ENCODE measurements around the gene CCL28. TPM values are rescaled to one million over a fixed set of nuclear protein-coding genes. Genes with fewer than 3 reads are reported as not detected.
"Not testable (repeated sequence)": the region's sequence is repeated elsewhere in the genome, so short reads cannot be mapped to it uniquely, and the experiment has no call there.

The CCL28 gene
- total RNA-seq, 1 experiment from 2014 or later, result 1.4 TPM

DNA sequence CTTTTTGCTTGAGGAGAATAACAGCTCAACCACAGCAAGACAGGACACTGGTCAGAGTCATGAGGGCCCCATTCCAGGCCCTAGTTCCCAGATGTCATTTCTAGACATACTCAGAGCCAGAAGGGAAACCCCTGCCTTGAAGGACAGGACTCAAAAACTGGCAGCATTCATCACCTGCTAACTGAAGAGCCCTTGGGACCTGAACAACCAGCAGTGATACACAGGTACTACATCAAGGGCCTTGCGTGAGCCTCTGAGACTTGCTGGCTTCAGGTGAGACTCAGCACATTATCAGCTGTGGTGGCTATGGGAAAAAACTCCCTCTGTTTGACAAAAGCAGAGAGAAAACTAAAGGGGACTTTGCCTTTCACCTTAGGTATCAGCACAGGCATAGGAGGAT is 48.9 kb upstream of the CCL28 start (continued):
- TF ChIP-seq HMGA2 (CRISPR knock-in tag; IDR thresholded peaks at IDR 0.05), result no peak
- TF ChIP-seq AR (CRISPR knock-in tag; IDR thresholded peaks at IDR 0.05), result no peak
- no peak for TF ChIP-seq ZNF416 (CRISPR knock-in tag; IDR thresholded peaks at IDR 0.05)
- TF ChIP-seq, protein P1, sequence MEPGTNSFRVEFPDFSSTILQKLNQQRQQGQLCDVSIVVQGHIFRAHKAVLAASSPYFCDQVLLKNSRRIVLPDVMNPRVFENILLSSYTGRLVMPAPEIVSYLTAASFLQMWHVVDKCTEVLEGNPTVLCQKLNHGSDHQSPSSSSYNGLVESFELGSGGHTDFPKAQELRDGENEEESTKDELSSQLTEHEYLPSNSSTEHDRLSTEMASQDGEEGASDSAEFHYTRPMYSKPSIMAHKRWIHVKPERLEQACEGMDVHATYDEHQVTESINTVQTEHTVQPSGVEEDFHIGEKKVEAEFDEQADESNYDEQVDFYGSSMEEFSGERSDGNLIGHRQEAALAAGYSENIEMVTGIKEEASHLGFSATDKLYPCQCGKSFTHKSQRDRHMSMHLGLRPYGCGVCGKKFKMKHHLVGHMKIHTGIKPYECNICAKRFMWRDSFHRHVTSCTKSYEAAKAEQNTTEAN (CRISPR knock-in tag; IDR thresholded peaks at IDR 0.05), result no peak
- TF ChIP-seq, protein P2, sequence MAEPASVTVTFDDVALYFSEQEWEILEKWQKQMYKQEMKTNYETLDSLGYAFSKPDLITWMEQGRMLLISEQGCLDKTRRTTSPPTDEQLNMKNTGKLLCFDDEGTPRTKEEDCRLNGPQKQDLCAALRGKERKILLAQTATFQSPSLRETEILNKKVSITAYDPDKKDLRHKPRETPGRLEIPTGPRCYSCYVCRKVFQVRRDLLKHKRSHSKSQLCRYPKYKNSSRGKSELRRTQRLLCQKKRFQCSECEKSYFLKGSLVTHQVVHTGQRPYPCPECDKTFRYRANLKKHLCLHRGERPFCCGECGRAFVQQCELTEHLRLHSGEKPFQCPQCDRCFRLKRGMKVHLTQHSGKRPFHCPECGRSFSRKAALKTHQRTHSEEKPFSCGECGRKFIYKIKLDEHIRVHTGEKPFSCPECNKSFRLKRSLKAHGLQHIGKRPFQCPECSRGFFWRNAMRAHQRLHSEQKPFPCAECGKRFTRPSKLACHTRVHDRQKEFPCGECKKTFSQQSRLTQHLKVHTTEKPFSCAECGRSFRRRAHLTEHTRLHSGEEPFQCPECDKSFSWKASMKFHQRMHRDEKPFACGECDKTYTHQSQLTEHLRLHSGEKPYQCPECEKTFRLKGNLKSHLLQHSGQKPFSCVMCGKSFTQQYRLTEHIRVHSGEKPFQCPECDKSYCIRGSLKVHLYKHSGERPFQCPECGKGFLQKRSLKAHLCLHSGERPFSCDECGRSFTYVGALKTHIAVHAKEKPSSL (CRISPR knock-in tag; conservative IDR thresholded peaks at IDR 0.05), result no peak
- TF ChIP-seq NFYB (CRISPR knock-in tag; conservative IDR thresholded peaks at IDR 0.05; ENCODE audit: low read depth), result no peak
- TF ChIP-seq SP1 (CRISPR knock-in tag; conservative IDR thresholded peaks at IDR 0.05), result no peak

- ATAC-seq, result no peak
- Mint-ChIP-seq H3K27ac (no peak overlapping the region), H3K9me3 (peaks cover 33% of the 10 kb centered on the region), H3K27me3 (ENCODE audit: low read depth) (no peaks in the 10 kb centered on the region), H3K36me3 (peaks cover 37% of the 10 kb centered on the region), H3K4me1 (no peaks in the 10 kb centered on the region), H3K4me3 (no peak overlapping the region)
- POLR2A ChIA-PET, result no interaction called here
- DNase-seq (ENCODE audit: low spot score), result no peak
- CTCF ChIA-PET, result no interaction called here
- TF ChIP-seq RELA (CRISPR knock-in tag; IDR thresholded peaks at IDR 0.05; ENCODE audit: borderline replicate concordance) (no peak), TEAD4 (CRISPR knock-in tag; IDR thresholded peaks at IDR 0.05) (no peak), ZNF423 (CRISPR knock-in tag; IDR thresholded peaks at IDR 0.05) (no peak)
- TF ChIP-seq, protein P3, sequence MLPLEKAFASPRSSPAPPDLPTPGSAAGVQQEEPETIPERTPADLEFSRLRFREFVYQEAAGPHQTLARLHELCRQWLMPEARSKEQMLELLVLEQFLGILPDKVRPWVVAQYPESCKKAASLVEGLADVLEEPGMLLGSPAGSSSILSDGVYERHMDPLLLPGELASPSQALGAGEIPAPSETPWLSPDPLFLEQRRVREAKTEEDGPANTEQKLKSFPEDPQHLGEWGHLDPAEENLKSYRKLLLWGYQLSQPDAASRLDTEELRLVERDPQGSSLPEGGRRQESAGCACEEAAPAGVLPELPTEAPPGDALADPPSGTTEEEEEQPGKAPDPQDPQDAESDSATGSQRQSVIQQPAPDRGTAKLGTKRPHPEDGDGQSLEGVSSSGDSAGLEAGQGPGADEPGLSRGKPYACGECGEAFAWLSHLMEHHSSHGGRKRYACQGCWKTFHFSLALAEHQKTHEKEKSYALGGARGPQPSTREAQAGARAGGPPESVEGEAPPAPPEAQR (CRISPR knock-in tag; IDR thresholded peaks at IDR 0.05), result no peak
Measured at GRCh38 chr5:43456556-43456955, 44.4 kb upstream of the CCL28 start.

DNA sequence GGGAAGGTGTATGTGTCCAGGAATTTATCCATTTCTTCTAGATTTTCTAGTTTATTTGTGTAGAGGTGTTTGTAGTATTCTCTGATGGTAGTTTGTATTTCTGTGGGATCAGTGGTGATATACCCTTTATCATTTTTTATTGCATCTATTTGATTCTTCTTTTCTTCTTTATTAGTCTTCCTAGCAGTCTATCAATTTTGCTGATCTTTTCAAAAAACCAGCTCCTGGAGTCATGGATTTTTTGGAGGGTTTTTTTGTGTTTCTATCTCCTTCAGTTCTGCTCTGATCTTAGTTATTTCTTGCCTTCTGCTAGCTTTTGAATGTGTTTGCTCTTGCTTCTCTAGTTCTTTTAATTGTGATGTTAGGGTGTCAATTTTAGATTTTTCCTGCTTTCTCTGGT is 29.4 kb upstream of the CCL28 start:
- POLR2A ChIA-PET; H3K4me3 Mint-ChIP-seq; DNase-seq (ENCODE audit: low spot score); CTCF ChIA-PET; H3K27ac Mint-ChIP-seq; H3K4me1 Mint-ChIP-seq; ATAC-seq: not testable (repeated sequence)
- peaks cover 48% of the 10 kb centered on the region for H3K9me3 Mint-ChIP-seq
- H3K36me3 Mint-ChIP-seq, result peaks cover 45% of the 10 kb centered on the region
- H3K27me3 Mint-ChIP-seq (ENCODE audit: low read depth), result peaks cover 14% of the 10 kb centered on the region

- no peak overlapping the region for H3K27ac Mint-ChIP-seq
- ChIA-PET CTCF (interaction anchor here (0.7 kb wide), 2 partner anchors 44 to 46 kb away, joined by 3 read pairs; partner anchors contain the start of gene TMEM267), POLR2A (no interaction called here)
- peaks cover 26% of the 10 kb centered on the region for H3K9me3 Mint-ChIP-seq
- no peak overlapping the region for H3K4me3 Mint-ChIP-seq
- DNase-seq (ENCODE audit: low spot score) (no peak), ATAC-seq (no peak; the same call in 1 of the 2 replicates)
- H3K36me3 Mint-ChIP-seq, result peaks cover 16% of the 10 kb centered on the region
- peaks cover 14% of the 10 kb centered on the region for H3K27me3 Mint-ChIP-seq (ENCODE audit: low read depth)
- peaks cover 6% of the 10 kb centered on the region for H3K4me1 Mint-ChIP-seq
- no peak for TF ChIP-seq ZNF121 (CRISPR knock-in tag; IDR thresholded peaks at IDR 0.05)
- TF ChIP-seq ZNF512 (CRISPR knock-in tag; IDR thresholded peaks at IDR 0.05; ENCODE audit: borderline replicate concordance), result no peak
- no peak for TF ChIP-seq SP1 (CRISPR knock-in tag; conservative IDR thresholded peaks at IDR 0.05)
- no peak for TF ChIP-seq PRDM15 (CRISPR knock-in tag; IDR thresholded peaks at IDR 0.05)
- no peak for TF ChIP-seq ZNF396 (CRISPR knock-in tag; IDR thresholded peaks at IDR 0.05; ENCODE audit: borderline replicate concordance)
- no peak for TF ChIP-seq KAT7 (CRISPR knock-in tag; IDR thresholded peaks at IDR 0.05; ENCODE audit: borderline replicate concordance)
Measured at GRCh38 chr5:43437062-43437660, 25.0 kb upstream of the CCL28 start.

All from WTC11 (cell line).